ENCODE results near the gene TGM3.

DNA sequence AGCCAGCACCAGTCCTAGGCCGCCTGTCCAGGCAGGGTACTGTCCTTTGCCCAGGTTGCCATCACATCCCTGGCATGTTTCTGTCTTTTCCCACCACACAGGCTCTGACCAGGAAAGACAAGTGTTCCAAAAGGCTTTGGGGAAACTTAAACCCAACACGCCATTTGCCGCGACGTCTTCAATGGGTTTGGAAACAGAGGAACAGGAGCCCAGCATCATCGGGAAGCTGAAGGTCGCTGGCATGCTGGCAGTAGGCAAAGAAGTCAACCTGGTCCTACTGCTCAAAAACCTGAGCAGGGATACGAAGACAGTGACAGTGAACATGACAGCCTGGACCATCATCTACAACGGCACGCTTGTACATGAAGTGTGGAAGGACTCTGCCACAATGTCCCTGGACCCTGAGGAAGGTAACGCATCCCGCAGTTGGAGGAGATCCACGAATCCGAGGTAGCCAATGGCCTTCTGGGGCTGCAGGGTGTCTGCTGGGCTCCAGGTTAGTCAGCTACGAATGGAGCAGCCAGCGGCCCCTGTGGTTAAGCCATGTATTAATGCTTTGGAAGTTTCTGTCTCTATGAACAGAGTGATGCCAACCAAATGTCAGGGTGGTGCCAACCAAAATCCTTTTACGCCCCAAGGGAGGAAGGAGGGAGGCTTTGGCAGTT, 36.2 kb downstream of the TGM3 start:
- TF ChIP-seq CTCF (IDR thresholded peaks at IDR 0.05), result no peak
- TF ChIP-seq POLR2A (IDR thresholded peaks at IDR 0.05), result no peak
- TF ChIP-seq EP300 (IDR thresholded peaks at IDR 0.05), result no peak
